Effector CD8-positive, alpha-beta T cell (primary cell): ENCODE results near the gene GRK7.
A peak's percentile ranks its signal among the peaks of the same experiment; 100 is the strongest.

Source experiments
- DNase-seq: peaks from one replicate; lab custom pipeline; 2025; lab: John Stamatoyannopoulos, UW
- total RNA-seq, 4 experiments: gene quantifications; one replicate each; lab custom pipeline; 2026; lab: John Stamatoyannopoulos, UW

GRK7 gene, protein sequence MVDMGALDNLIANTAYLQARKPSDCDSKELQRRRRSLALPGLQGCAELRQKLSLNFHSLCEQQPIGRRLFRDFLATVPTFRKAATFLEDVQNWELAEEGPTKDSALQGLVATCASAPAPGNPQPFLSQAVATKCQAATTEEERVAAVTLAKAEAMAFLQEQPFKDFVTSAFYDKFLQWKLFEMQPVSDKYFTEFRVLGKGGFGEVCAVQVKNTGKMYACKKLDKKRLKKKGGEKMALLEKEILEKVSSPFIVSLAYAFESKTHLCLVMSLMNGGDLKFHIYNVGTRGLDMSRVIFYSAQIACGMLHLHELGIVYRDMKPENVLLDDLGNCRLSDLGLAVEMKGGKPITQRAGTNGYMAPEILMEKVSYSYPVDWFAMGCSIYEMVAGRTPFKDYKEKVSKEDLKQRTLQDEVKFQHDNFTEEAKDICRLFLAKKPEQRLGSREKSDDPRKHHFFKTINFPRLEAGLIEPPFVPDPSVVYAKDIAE (N-terminal part only)
- 0.36 to 1.6 (median 0.73) reads per million in 4 experiments for total RNA-seq

DNA sequence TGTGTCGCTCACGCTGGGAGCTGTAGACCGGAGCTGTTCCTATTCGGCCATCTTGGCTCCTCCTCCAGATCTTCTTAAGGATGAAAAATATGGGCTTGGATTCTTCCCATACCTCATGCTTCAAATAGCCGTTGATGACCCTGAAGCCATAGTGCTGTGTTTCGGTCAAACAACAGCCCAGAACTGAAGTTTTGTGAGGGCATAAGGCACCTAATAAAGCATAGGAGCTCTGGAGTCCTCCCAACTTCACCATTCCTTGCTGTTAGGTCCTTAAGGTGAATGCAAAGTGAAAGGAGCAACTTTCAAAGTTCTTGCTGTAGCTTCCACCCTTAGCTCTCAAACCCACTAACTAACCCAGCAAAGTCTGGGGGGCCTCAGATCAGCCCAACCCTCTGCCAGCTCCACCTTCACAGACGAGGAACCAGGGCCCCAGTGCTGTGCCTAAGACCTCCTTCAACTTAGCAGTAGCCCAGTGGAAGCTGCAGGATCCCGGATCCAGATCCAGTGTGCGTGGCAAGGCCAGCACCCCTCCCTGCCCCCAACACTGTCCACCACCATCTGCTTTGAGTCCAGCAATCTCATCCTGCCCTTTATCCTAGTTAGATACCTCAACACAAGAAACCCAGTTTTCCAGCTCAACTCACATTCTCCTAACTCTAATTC is at the start of gene GRK7:
Gene GRK7, plus strand, starts transcription at position 321 of the 663 bp plus-strand sequence. CDS start 14,877 bp downstream, outside the sequence.
- DNase-seq, result no peak

DNA sequence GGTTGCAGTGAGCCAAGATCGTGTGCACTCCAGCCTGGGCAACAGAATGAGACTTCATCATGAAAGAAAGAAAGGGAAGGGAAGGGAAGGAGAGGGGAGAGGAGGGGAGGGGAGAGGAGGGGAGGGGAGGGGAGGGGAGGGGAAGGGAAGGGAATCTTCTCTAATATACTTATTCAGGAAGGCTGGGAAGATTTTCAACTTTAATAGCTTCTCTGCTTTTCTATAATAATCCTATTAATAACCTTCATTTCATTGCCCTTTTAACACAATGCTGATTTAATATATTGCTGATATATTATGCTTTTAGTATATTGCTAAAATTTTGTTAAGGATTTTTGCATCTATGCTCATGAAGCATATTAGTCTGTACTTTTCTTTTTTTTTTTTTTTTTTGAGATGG is 48.5 kb upstream of the GRK7 start:
- no peak for DNase-seq

GRCh38 chr3:141722081-141722480 is 41.1 kb upstream of the GRK7 start:
- no peak for DNase-seq

DNA sequence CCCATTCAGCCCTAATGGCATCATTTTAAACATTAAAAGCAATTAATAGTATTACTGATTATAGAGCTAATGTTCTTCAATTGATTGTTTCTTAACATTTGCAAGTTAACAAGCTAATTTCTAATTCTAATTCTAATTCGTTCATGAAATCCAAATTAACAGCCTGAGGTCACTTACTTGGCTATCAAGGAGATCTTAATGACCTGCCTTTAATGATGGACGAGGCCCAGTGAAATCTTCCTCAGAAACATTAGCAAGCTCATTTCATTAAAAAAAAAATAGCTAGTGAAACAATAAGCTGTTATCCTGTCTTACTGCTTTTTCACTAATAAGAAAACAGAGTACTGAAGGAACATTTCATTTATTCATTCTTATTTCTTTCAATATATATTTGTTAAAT is 40.6 kb upstream of the GRK7 start:
- DNase-seq, result no peak

DNA sequence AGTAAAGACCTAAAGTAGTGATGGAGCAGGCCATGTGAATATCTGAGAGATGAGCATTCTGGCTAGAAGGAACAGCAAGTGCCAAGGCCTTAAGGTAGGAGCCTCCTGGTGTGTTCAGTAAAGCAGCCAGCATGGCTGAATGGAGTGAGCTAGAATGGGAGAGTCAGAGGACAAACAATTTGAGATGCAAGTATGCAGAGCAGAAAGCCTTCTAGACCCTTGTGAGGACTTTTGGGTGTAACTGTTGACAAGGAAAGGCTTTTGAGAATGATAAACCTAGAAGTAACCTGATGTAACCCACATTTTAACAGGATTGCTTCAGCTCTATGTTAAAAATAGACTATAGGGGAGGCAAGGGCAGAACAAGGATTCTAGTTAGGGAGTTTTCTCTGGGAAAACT is 40.0 kb upstream of the GRK7 start:
- no peak for DNase-seq

DNA sequence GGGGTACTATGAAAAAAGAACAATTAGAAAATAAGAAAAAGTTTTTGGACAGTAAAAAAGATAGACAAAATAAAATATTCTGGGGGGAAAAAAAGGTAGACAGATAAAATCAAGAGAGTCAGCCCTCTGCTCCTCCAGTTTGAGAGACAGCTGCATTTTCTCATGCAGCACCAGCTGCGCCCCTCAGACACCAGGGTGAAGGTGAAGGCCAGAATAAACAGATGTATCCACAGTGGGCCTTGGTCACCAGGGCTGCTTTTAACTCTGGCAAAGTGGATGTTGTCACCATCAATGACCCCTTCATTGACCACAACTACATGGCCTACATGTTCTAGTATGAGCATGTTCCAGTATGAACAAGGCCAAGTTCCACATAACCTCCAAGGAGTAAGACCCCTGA is 39.0 kb upstream of the GRK7 start:
- DNase-seq, result no peak

- DNase-seq, result no peak
These were observed 38.2 kb upstream of the GRK7 start for GRCh38 chr3:141725036-141725435.

GRCh38 chr3:141726483-141726882 is 36.7 kb upstream of the GRK7 start:
- no peak for DNase-seq

DNA sequence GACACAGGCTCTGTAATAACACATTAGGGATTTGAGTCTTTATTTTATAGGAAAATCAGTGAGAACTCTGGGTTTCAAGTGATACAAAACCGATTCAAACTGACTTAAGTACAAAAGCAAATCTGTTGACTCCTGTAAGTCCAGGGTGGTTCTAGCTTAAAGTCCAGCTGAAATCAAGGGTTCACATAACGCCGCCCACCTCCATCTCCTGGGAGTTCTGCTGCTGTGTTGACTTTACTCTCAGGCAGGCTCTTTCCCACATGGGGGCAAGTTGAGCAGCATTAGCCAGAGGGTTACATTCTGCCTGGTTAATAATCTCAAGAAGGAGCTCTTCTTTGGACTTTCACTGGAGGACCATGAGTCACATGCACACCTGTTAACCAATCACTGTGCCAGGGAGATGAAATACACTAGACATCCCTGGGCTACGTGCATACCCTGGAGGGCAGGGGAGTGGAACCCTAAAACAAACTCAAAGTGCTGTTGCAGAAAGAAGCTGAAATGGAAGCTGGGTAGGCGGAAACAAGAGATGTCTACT is 34.8 kb upstream of the GRK7 start:
- no peak for DNase-seq

DNA sequence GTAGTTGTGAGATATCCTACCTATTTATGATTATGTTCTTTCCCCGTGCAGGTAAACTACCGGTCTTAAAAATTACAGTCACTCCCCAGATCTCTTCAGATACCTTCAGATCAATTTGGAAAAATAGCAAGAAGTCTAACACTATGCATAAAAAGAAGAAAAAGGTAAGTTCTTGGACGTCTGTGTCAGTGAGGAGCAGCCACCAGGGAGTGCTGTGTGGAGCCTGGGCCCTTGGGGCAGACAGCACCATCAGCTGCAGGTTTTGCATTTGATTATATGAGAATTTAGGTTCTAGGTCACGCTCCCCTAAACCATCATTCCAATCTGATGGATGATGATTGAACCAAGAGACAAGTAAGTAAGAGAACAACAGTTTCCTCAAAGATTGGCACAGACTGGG is 34.0 kb upstream of the GRK7 start:
- DNase-seq, result no peak

GRCh38 chr3:141735176-141735575 is 28.0 kb upstream of the GRK7 start:
- no peak for DNase-seq

DNA sequence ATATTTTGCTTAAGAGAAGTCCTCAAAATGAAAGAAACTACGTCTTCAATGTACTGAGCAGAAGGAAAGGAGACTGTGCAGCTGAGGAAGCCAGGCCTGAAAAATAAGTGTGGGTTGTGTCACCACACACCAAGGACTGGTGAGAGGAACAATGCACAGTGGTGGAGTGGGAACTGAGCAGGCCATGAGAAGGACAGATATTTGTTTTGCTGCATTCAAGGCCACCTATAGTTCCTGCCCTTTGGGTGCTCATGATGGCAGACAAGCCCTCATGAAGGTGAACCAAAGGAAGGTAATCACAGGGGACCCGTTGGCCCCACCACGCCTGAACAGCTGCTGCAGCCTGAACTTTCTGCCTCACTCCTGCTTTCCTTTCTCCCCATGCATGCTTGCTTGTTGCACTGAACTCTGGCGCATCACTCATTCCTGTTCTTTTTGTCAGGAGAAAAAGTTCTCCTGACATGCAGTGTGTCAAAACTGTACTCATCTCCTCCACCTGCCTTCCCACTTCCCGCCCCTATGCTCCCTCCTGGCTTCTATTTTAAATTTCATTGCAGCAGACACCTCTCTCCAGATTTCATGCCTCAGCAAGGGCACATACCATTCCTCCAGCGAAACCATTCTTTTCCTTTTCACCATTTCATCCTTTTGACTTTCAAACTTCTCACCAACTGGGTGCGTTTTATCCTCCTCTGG is 27.3 kb upstream of the GRK7 start:
- no peak for DNase-seq

DNA sequence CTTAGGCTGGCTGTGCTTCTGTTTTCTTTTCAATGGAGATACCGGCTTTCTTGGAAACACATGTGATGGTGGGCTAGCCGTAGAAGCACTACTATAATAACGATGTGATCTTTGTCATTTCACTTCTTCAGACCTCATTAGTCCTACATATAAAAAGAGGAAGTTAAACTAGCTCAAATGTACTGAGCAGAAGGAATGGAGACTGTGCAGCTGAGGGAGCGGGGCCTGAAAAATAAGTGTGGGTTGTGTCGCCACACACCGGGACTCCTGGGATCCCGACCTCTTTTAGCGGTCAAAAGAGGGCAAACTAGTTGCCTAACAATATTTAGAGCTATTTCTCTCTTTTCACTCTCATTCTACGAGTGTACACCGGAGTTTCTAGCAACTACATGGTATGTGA is 26.1 kb upstream of the GRK7 start:
- no peak for DNase-seq

DNA sequence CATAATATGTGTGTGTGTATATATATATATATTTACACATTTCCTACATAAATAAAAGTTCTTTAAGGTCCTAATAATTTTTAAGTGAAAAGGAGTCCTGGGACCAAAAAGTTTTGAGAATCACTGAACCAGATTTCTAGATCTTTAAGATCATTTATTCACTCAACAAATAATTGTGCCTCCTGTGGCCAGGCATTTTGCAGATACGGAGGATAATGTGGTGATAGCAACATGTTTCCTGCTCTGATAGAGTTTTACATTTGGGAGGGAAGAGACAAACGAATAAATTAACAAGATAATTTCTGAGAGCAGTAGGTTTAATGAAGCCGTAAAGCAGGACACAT is 25.6 kb upstream of the GRK7 start:
- no peak for DNase-seq

GRCh38 chr3:141738022-141738890 is 25.0 kb upstream of the GRK7 start, which contains the start of gene RNF7:
RNF7 (plus strand) TSS chr3:141738298; CDS start chr3:141738342, 44 bp downstream.
- peak; percentile 93 for DNase-seq

GRCh38 chr3:141738891-141739363 is 24.3 kb upstream of the GRK7 start:
- no peak for DNase-seq

DNA sequence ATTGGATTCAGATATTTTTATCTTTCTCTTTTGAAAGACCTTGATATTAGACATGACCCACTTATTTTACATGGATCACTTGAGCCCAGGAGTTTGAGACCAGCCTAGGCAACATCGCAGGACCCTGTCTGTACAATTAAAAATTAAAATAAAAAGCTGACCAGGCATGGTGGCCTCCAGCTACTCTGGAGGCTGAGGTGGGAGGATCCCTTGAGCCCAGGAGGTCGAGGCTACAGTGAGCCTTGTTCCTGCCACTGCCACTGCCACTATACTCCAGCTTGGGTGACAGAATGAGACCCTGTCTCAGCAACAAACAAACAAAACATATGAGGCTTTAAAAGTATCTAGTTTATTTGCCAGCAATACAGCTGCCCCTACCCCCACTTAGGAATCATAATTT is 23.5 kb upstream of the GRK7 start:
- no peak for DNase-seq

GRCh38 chr3:141740349-141740748 is 22.9 kb upstream of the GRK7 start:
- no peak for DNase-seq

DNA sequence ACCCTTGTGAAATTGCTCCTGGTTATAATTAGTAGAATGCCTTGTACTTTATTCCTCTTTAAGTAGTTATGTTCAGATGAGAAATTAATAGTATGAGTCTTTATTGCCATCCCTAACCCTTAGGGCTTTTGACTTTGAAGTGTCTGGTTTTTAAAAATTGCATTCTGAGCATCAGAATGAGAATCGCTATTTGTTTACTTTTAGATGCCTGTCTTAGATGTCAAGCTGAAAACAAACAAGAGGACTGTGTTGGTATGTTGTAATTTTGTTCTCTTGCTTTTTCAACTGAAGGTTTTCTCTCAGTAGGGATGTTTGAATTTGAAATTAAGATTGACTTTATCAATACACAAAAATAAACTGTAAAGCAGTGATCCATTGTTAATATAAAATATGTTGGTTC is 19.9 kb upstream of the GRK7 start:
- no peak for DNase-seq

GRCh38 chr3:141746962-141747361 is 16.2 kb upstream of the GRK7 start:
- DNase-seq, result no peak

GRCh38 chr3:141753399-141753798 is 9.8 kb upstream of the GRK7 start:
- no peak for DNase-seq
